GM12878 (cell line): ENCODE measurements around the gene THSD4. TPM values are rescaled to one million over a fixed set of nuclear protein-coding genes. Genes with fewer than 3 reads are reported as not detected.

ENCODE experiments used
- ATAC-seq: fragments of 200-7000 bp; cut with Tn5 transposase; 3 replicates; pipeline ENCODE4 v1.9.1; 2020; ENCODE audit warnings: mild to moderate bottlenecking, moderate library complexity
- BruUV-seq: library from RNA; stranded (reverse); fragments of 400-500 nt; replicated peaks from 2 replicates; lab custom pipeline; 2021; lab: Mats Ljungman, UMichigan
- CTCF ChIA-PET: fragments of 300-600 bp; sonication (Branson Sonifier 250); formaldehyde crosslinking; extraction: SDS; loops from one replicate; lab custom pipeline; 2021; ENCODE audit warnings: inconsistent platforms; lab: Yijun Ruan, JAX
- POLR2A ChIA-PET: fragments of 350-600 bp; formaldehyde crosslinking; extraction: SDS; loops from one replicate; lab custom pipeline; 2021; ENCODE audit warnings: inconsistent platforms; lab: Charles Lee
- RAD21 ChIA-PET: fragments of 300-600 bp; sonication (Branson Sonifier 250); formaldehyde crosslinking; loops from one replicate; lab custom pipeline; 2023; ENCODE audit warnings: antibody characterized with exemption; ENCODE audit not compliant: unreplicated experiment; lab: Charles Lee
- SMC1A ChIA-PET: fragments of 300-600 bp; sonication (Branson Sonifier 250); formaldehyde crosslinking; loops from one replicate; lab custom pipeline; 2023; ENCODE audit not compliant: unreplicated experiment, uncharacterized antibody; lab: Charles Lee
- DNase-seq: peaks from one replicate; pipeline ENCODE4 v3.0.0-alpha.2; 2011; ENCODE audit warnings: low read depth, low spot score
- FAIRE-seq: peaks from 3 replicates; lab custom pipeline; 2011; peaks lifted over from hg19 to GRCh38; lab: Jason Lieb, UNC
- H2AFZ ChIP-seq: 2 replicates; pipeline ENCODE4 v1.6.0; 2011; ENCODE audit warnings: low read depth, low read length, control low read depth; ENCODE audit not compliant: control insufficient read depth
- H3K27ac ChIP-seq: 2 replicates; pipeline ENCODE4 v1.5.1; 2011; ENCODE audit warnings: control low read depth; ENCODE audit not compliant: control insufficient read depth, insufficient read depth
- H3K27me3 ChIP-seq, 2 experiments: replicated peaks in 1 of 2; 2 replicates each; pipeline versions ENCODE4 v1.6.0 to v1.6.1; 2011; ENCODE audit warnings: low read length in 1 of 2; ENCODE audit not compliant: control insufficient read depth in 2 of 2, insufficient read depth in 2 of 2
- H3K36me3 ChIP-seq, 2 experiments: 2 replicates each; pipeline ENCODE4 v1.5.1; 2011; ENCODE audit warnings: low read length in 1 of 2; ENCODE audit not compliant: control insufficient read depth in 2 of 2, insufficient read depth in 2 of 2
- H3K4me1 ChIP-seq: 2 replicates; pipeline ENCODE4 v1.6.1; 2011; ENCODE audit warnings: mild to moderate bottlenecking, low read length, moderate library complexity, mixed read lengths; ENCODE audit not compliant: control insufficient read depth, insufficient read depth
- H3K4me2 ChIP-seq: 2 replicates; pipeline ENCODE4 v1.6.0; 2011; ENCODE audit warnings: control low read depth; ENCODE audit not compliant: control insufficient read depth, insufficient read depth
- H3K4me3 ChIP-seq: fragments of 200-600 bp; sonication (generic); 2 replicates; pipeline ENCODE4 v1.5.1; 2016
- H3K79me2 ChIP-seq: 2 replicates; pipeline ENCODE4 v1.6.0; 2011; ENCODE audit warnings: low read length; ENCODE audit not compliant: control insufficient read depth, insufficient read depth
- H3K9ac ChIP-seq: 2 replicates; pipeline ENCODE4 v1.8.0; 2011; ENCODE audit warnings: low read length, control low read depth, mixed read lengths; ENCODE audit not compliant: control insufficient read depth, insufficient read depth
- H3K9me3 ChIP-seq: replicated peaks from 3 replicates; pipeline ENCODE4 v1.5.1; 2011; ENCODE audit warnings: mild to moderate bottlenecking, low read length; ENCODE audit not compliant: control insufficient read depth, insufficient read depth
- H4K20me1 ChIP-seq: 2 replicates; pipeline ENCODE4 v1.6.0; 2011; ENCODE audit not compliant: control insufficient read depth, insufficient read depth
- EGR1 ChIP-seq, 2 experiments: IDR thresholded peaks; 1 replicate in 1 of 2; 2 replicates in 1 of 2; pipeline ENCODE4 v1.6.1; 2011 to 2012; ENCODE audit warnings: low read depth in 2 of 2, low read length in 2 of 2, borderline replicate concordance in 1 of 2, mild to moderate bottlenecking in 1 of 2, moderate library complexity in 1 of 2
- KLF5 ChIP-seq: fragments of 450-650 bp; IDR thresholded peaks from 2 replicates; pipeline ENCODE4 v1.6.1; 2014; ENCODE audit warnings: mild to moderate bottlenecking; ENCODE audit not compliant: partially characterized antibody
- MTA3 ChIP-seq: IDR thresholded peaks from 2 replicates; pipeline ENCODE4 v1.6.1; 2012; ENCODE audit warnings: low read length, inconsistent platforms, borderline replicate concordance
- NBN ChIP-seq: fragments of 450-650 bp; IDR thresholded peaks from 2 replicates; pipeline ENCODE4 v1.6.1; 2016
- RCOR1 ChIP-seq: conservative IDR thresholded peaks from 2 replicates; pipeline ENCODE4 v1.6.1; 2012; ENCODE audit warnings: low read depth, low read length, improper control_type of control experiment
- RUNX3 ChIP-seq: IDR thresholded peaks from 2 replicates; pipeline ENCODE4 v1.6.1; 2012; ENCODE audit warnings: low read length, inconsistent platforms
- USF2 ChIP-seq: IDR thresholded peaks from 2 replicates; pipeline ENCODE4 v1.6.1; 2011; ENCODE audit warnings: low read depth, low read length, improper control_type of control experiment, borderline replicate concordance
- YBX1 ChIP-seq: fragments of 450-650 bp; IDR thresholded peaks from 2 replicates; pipeline ENCODE4 v1.6.1; 2016; ENCODE audit warnings: antibody characterized with exemption
- WGBS: methylation state at CpG from one replicate; pipeline ENCODE4 v1.1.6; 2016; ENCODE audit warnings: low lambda C conversion rate; ENCODE audit not compliant: insufficient replicate concordance, insufficient coverage; ENCODE audit errors: missing lambda C conversion rate; 5-methylcytosine and 5-hydroxymethylcytosine counted together
- in situ Hi-C: fragments of 300-500 bp; cut with MboI; formaldehyde crosslinking; loops from 9 replicates; pipeline ENCODE4 v1.14.3; 2018; ENCODE audit warnings: mixed read lengths
- intact Hi-C: fragments of 100-400 bp; cut with micrococcal nuclease; formaldehyde crosslinking; loops from one replicate; pipeline ENCODE4 v1.14.2; 2022; ENCODE audit not compliant: unreplicated experiment
- polyA plus RNA-seq, 11 experiments: library from polyadenylated mRNA; depleted of rRNA in 4 of 11; unstranded in 6 of 11; stranded (reverse) in 5 of 11; fragments of >200 nt; fragmentation: Nextera tagmentation in 4 of 11; fragmentation: Illumina TruSeq in 1 of 11; extraction: Ambion mirVana in 4 of 11; extraction: Trizol in 1 of 11; gene quantifications; 1 replicate in 1 of 11; 2 replicates in 10 of 11; pipeline versions ENCODE4 v1.2.1 to v1.2.3, GENCODE V29; 2011 to 2016; ENCODE audit warnings: inconsistent platforms in 2 of 11, missing spikeins in 2 of 11, low read depth in 1 of 11
- total RNA-seq, 4 experiments: library from RNA; depleted of rRNA in 3 of 4; stranded (reverse); fragments of >200 nt in 3 of 4; fragmentation: Illumina TruSeq in 1 of 4; extraction: Trizol in 1 of 4; gene quantifications; 2 replicates each; pipeline versions ENCODE4 v1.2.1 to v1.2.3, GENCODE V29; 2013 to 2021

Gene THSD4
- total and polyA plus RNA-seq, 10 of the 15 experiments (the other 5 are each of a cell fraction or from before 2014, with no cell fraction given) = 0.04 to 0.13 (median 0.05) TPM; not detected in 7

- in situ Hi-C loops = no loop called here
- H2AFZ ChIP-seq = no peak overlapping the region
- POLR2A ChIA-PET = no interaction called here
- no peak for FAIRE-seq
- WGBS = 33% methylated on average over 3 of the region's 3 CpGs
- no peak for DNase-seq
- no peaks in the 10 kb centered on the region for H3K27me3 ChIP-seq
- H3K4me3 ChIP-seq = no peak overlapping the region
- H3K79me2 ChIP-seq = no peaks in the 10 kb centered on the region
- H3K4me1 ChIP-seq = no peaks in the 10 kb centered on the region
- H3K9me3 ChIP-seq = no peaks in the 10 kb centered on the region
- ATAC-seq = no peak
- H3K4me2 ChIP-seq = no peak overlapping the region
- no peaks in the 10 kb centered on the region for H4K20me1 ChIP-seq
- SMC1A ChIA-PET = no interaction called here
- H3K27ac ChIP-seq = no peak overlapping the region
- H3K36me3 ChIP-seq = no peaks in the 10 kb centered on the region
- RAD21 ChIA-PET = no interaction called here
- intact Hi-C loops = no loop called here
- TF ChIP-seq USF2 (no peak), EGR1 (IDR thresholded peaks at IDR 0.05; ENCODE audit: borderline replicate concordance in 1 of 2, low read depth in 2 of 2, low read length in 2 of 2) (no peak), KLF5 (no peak)
- CTCF ChIA-PET = no interaction called here
- BruUV-seq = no TSS peak
- H3K9ac ChIP-seq = no peak overlapping the region
Measured at GRCh38 chr15:71220828-71221227, 105.6 kb downstream of the THSD4 start.

GRCh38 chr15:71221417-71221816, 106.1 kb downstream of the THSD4 start:
- DNase-seq = no peak
- no peaks in the 10 kb centered on the region for H3K9me3 ChIP-seq
- H3K79me2 ChIP-seq = no peaks in the 10 kb centered on the region
- no peaks in the 10 kb centered on the region for H3K27me3 ChIP-seq
- BruUV-seq = no TSS peak
- H3K4me3 ChIP-seq = no peak overlapping the region
- ATAC-seq = no peak
- no peak for FAIRE-seq
- RAD21 ChIA-PET = no interaction called here
- in situ Hi-C loops = no loop called here
- 24% methylated on average over 2 of the region's 2 CpGs for WGBS
- no peak overlapping the region for H3K4me2 ChIP-seq
- CTCF ChIA-PET = no interaction called here
- H3K4me1 ChIP-seq = no peaks in the 10 kb centered on the region
- no peaks in the 10 kb centered on the region for H4K20me1 ChIP-seq
- no peaks in the 10 kb centered on the region for H3K36me3 ChIP-seq
- POLR2A ChIA-PET = no interaction called here
- H3K27ac ChIP-seq = no peak overlapping the region
- H3K9ac ChIP-seq = no peak overlapping the region
- H2AFZ ChIP-seq = no peak overlapping the region
- TF ChIP-seq RCOR1 = no peak
- no peak for TF ChIP-seq MTA3
- no peak for TF ChIP-seq RUNX3
- TF ChIP-seq YBX1 = no peak
- TF ChIP-seq NBN = no peak
- intact Hi-C loops = no loop called here
- SMC1A ChIA-PET = no interaction called here
